Measurements from ENCODE around the gene TRPM2.

The TRPM2 gene

DNA sequence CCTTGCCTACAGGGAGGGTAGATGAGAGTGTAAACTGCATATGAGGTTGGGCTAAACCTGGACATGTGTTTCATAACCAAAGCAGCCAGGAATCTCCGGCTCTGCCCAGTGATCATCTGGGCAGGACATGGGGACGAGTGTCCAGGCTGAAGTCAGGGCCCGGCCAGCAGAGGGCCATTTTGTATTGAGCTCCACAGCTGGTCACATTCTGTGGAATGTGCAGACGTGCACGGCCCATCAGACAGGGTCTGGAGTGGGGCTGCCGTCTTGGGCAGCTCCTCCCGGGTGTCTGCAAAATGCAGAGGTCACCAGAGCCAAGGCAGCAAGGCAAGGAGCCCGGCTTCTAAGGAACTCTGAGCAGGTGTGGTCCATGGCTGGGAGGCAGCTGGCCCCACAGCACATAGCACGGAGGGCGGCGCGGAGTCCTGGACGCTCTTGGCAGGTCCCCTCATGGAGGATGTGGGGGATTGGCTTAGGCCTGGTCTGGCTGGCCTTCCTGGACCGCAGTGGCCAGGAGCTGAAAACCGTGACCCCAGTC lies 108.1 kb downstream of the TRPM2 start:
- no peak overlapping the region for H3K4me3 ChIP-seq (replicated peaks; ENCODE audit: low read depth, low read length)
- TF ChIP-seq, protein P1, sequence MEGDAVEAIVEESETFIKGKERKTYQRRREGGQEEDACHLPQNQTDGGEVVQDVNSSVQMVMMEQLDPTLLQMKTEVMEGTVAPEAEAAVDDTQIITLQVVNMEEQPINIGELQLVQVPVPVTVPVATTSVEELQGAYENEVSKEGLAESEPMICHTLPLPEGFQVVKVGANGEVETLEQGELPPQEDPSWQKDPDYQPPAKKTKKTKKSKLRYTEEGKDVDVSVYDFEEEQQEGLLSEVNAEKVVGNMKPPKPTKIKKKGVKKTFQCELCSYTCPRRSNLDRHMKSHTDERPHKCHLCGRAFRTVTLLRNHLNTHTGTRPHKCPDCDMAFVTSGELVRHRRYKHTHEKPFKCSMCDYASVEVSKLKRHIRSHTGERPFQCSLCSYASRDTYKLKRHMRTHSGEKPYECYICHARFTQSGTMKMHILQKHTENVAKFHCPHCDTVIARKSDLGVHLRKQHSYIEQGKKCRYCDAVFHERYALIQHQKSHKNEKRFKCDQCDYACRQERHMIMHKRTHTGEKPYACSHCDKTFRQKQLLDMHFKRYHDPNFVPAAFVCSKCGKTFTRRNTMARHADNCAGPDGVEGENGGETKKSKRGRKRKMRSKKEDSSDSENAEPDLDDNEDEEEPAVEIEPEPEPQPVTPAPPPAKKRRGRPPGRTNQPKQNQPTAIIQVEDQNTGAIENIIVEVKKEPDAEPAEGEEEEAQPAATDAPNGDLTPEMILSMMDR (IDR thresholded peaks at IDR 0.05; ENCODE audit: low read length, missing control alignments): no peak
- DNase-seq (ENCODE audit: low read depth): no peak

- DNase-seq (ENCODE audit: low read depth): no peak
- H3K4me3 ChIP-seq (replicated peaks; ENCODE audit: low read depth, low read length): no peak overlapping the region
- TF ChIP-seq, protein P1 (IDR thresholded peaks at IDR 0.05; ENCODE audit: low read length, missing control alignments): no peak
Measured at GRCh38 chr21:44462086-44462833, 108.8 kb downstream of the TRPM2 start.

- no peak for DNase-seq (ENCODE audit: low read depth)
- H3K4me3 ChIP-seq (replicated peaks; ENCODE audit: low read depth, low read length): no peak overlapping the region
- TF ChIP-seq, protein P1 (IDR thresholded peaks at IDR 0.05; ENCODE audit: low read length, missing control alignments): no peak
Measured at GRCh38 chr21:44462834-44463200, 109.4 kb downstream of the TRPM2 start.

DNA sequence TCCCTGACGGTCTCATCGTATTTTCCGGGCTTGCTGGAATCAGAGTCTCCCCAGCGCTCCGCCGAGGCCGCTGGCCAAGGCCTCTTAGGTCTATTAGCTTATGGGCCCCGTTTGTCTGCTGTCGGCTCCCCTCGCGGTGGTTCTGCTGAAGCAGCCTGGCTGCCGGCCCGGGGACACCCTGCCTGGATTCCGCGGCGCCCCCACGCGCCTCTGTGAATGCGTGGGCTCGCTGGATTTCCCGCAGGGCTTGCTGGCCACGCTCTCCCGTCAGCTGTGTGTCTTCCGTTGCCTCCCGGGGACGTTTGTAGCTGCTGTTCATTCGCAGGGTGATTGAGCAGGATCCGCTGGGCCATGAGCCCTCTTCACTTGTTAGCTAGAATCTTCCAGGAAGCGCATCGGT lies 110.3 kb downstream of the TRPM2 start:
- H3K4me3 ChIP-seq (replicated peaks; ENCODE audit: low read depth, low read length): no peak overlapping the region
- DNase-seq (ENCODE audit: low read depth): peak; percentile 29
- TF ChIP-seq, protein P1 (IDR thresholded peaks at IDR 0.05; ENCODE audit: low read length, missing control alignments): no peak

DNA sequence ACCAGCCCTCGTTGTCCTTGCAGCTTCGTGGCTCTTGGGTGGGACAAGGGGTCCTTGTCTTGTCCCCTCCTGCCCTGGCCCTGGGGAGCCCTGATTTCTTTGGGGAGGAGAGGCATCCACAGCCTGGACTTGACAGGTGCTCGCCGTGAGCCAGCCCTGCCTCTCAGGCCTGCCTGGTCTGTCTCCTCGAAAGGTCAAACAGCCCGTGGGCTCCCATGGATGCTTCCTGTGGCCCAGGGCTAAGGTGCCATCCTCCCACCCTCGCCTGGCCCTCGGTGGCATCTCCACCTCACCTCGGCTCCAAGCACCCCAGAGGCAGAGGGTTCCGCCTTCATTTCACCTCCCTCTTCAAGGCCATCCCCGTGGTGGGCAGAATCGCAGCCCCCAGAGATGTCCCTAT lies 110.9 kb downstream of the TRPM2 start:
- TF ChIP-seq, protein P1 (IDR thresholded peaks at IDR 0.05; ENCODE audit: low read length, missing control alignments): no peak
- DNase-seq (ENCODE audit: low read depth): no peak
- H3K4me3 ChIP-seq (replicated peaks; ENCODE audit: low read depth, low read length): no peak overlapping the region

DNA sequence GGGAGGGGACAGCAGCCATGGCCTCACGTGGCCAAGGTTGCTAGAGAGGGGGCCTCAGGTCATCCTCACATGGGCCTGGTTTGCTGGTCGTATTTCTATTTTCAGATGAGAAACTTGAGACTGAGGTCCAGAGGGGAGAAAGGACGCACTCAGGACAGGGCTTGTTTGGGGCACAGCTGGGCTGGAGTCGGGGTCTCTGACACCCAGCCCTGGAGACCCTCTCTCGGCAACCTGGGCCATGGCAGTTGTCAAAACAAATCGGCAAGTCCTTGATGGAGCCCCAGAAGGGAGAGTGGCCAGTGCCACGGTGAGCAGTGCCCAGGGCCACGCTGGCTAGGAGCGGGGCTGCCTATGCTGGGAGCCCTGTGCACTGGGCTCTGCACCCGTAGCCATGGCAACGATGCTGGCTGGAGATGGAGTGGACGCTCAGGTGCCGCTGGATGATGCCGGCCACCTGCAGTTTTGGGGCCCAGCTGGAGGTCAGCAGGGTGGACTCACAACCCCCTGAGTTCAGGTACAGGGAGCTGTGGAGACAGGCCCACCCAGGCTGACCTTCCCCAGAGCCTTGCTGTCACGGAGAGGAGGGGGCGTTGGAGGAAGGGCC lies 113.0 kb downstream of the TRPM2 start:
- TF ChIP-seq, protein P1 (IDR thresholded peaks at IDR 0.05; ENCODE audit: low read length, missing control alignments): no peak
- DNase-seq (ENCODE audit: low read depth): no peak
- no peak overlapping the region for H3K4me3 ChIP-seq (replicated peaks; ENCODE audit: low read depth, low read length)
